HG03095 (cell line): ENCODE data around the gene APOBEC3H.

Experiments
- ATAC-seq: cut with Tn5 transposase; IDR thresholded peaks from one replicate; pipeline ENCODE4 v1.9.1; 2021; ENCODE audit warnings: moderate library complexity; ENCODE audit not compliant: unreplicated experiment

APOBEC3H gene

DNA sequence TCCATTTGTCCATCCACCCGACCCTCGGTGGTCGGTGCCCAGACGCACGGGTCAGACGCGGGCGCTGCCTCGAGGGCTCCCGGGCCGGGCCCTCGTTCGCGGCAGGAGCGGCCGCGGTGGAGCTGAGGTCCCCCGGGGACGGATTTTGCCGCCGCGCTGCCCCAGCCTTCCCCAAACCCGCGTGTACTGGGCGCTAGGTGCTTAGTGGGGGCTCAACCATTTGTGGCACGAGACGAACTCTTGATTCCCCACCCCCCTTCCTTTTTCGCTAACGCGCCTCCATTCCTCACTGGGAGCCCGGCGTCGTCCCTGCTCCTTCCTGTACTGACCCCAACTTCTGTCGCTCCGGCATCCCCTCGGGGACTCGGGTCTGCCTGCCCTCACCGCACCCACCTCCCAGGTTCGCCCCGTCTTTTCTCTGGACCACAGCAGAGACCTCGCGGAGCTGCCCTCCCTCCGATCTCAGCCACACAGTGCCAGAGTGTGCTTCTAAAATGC, 56.2 kb downstream of the APOBEC3H start:
- peak; percentile 5 for ATAC-seq
